ENCODE measurements around the gene APRT.

The APRT gene

DNA sequence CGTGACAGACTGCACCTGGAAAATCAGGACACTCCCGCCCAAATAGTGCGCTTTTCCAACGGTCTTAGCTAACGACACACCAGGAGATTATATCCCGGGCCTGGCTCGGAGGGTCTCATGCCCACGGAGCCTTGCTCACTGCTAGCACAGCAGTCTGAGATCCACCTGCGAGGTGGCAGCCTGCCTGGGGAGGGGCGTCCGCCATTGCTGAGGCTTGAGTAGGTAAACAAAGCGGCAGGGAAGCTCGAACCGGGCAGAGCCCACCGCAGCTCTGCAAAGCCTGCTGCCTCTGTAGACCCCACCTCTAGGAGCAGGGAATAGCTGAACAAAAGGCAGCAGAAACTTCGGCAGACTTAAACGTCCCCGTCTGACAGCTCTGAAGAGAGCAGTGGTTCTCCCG is 39.9 kb upstream of the APRT start:
- WGBS = 94% methylated on average over 19 of the region's 19 CpGs
- H4K91ac ChIP-seq (ENCODE audit: low read length) = no peak overlapping the region
- no peak overlapping the region for H2BK120ac ChIP-seq (ENCODE audit: low read depth, low read length)
- H3K9ac ChIP-seq (ENCODE audit: low read length) = no peak overlapping the region
- no peak overlapping the region for H3K4me2 ChIP-seq (ENCODE audit: low read length, poor library complexity, severe bottlenecking)
- no peaks in the 10 kb centered on the region for H3K27me3 ChIP-seq (ENCODE audit: control insufficient read depth in 1 of 2, insufficient read depth in 1 of 2, low read length in 2 of 2)
- no peak overlapping the region for H3K27ac ChIP-seq (ENCODE audit: low read length, poor library complexity, severe bottlenecking)
- H2BK12ac ChIP-seq (ENCODE audit: low read length in 2 of 2) = no peak overlapping the region
- H2AFZ ChIP-seq (ENCODE audit: low read depth, low read length) = no peak overlapping the region
- no peak overlapping the region for H3K4ac ChIP-seq (ENCODE audit: low read depth in 1 of 2, low read length in 2 of 2)
- no peak overlapping the region for H3K23ac ChIP-seq (ENCODE audit: low read length in 2 of 2)
- H2BK5ac ChIP-seq (ENCODE audit: low read depth, low read length, poor library complexity, severe bottlenecking) = no peak overlapping the region
- no peak overlapping the region for H2AK5ac ChIP-seq (ENCODE audit: low read length, severe bottlenecking)
- no peak overlapping the region for H2BK15ac ChIP-seq (ENCODE audit: low read depth, poor library complexity, severe bottlenecking)
- no peaks in the 10 kb centered on the region for H3K9me3 ChIP-seq (ENCODE audit: control insufficient read depth, low read length)
- H3K14ac ChIP-seq (ENCODE audit: low read length in 2 of 2) = no peak overlapping the region
- no peak overlapping the region for H4K8ac ChIP-seq (ENCODE audit: low read length)
- peaks cover 17% of the 10 kb centered on the region for H3K4me1 ChIP-seq (ENCODE audit: control insufficient read depth, insufficient read depth, low read depth, low read length)
- peaks cover 18 to 60% of the 10 kb centered on the region in 2 experiments for H3K36me3 ChIP-seq (ENCODE audit: control insufficient read depth in 1 of 2, insufficient read depth in 2 of 2, low read depth in 1 of 2, low read length in 2 of 2)
- no peak overlapping the region for H3K18ac ChIP-seq (ENCODE audit: low read depth in 1 of 2, low read length in 2 of 2)
- no peak overlapping the region for H3K4me3 ChIP-seq (ENCODE audit: insufficient read depth in 1 of 2, low read depth in 1 of 2, low read length in 2 of 2)
- no peak for DNase-seq
- H3K79me1 ChIP-seq (replicated peaks; ENCODE audit: low read length, poor library complexity, severe bottlenecking) = peaks cover 50% of the 10 kb centered on the region

DNA sequence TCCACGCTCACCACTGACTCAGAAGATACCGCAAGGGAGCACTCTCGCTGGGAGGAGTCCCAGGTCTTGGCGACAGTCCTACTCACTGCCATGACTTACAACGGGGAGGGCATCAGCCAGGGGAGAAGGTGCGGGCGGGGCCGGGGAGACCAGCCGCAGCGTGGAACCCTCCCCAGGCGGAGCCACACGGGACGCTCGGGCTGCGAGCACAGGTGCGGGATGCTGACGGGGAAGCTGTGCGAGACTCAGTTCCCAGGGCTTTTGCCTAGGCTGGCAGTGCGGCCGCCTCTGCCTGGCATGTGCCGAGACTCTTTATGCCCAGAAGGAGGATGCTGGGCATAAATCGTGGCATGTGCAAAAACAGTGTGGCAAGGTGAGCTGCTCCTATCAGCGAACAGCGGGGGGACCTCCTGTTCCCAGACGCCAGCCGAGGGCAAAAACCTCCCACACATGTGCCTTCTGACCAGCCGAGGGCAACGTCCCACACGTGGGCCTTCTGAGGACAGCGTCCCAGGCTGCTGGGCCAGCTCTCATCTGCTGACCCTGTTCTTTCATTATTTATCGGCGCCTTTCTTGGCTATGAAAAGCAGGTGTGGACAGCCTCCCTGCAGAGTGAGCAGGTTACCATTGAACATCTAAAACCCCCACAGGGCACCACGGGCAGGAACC is 38.9 kb upstream of the APRT start:
- no peak overlapping the region for H3K18ac ChIP-seq (ENCODE audit: low read depth in 1 of 2, low read length in 2 of 2)
- H2BK15ac ChIP-seq (ENCODE audit: low read depth, poor library complexity, severe bottlenecking) = no peak overlapping the region
- no peaks in the 10 kb centered on the region for H3K27me3 ChIP-seq (ENCODE audit: control insufficient read depth in 1 of 2, insufficient read depth in 1 of 2, low read length in 2 of 2)
- no peak overlapping the region for H2BK12ac ChIP-seq (ENCODE audit: low read length in 2 of 2)
- H2BK5ac ChIP-seq (ENCODE audit: low read depth, low read length, poor library complexity, severe bottlenecking) = no peak overlapping the region
- no peak overlapping the region for H4K91ac ChIP-seq (ENCODE audit: low read length)
- H3K4me2 ChIP-seq (ENCODE audit: low read length, poor library complexity, severe bottlenecking) = no peak overlapping the region
- H3K4me3 ChIP-seq (ENCODE audit: insufficient read depth in 1 of 2, low read depth in 1 of 2, low read length in 2 of 2) = no peak overlapping the region
- no peak overlapping the region for H2AK5ac ChIP-seq (ENCODE audit: low read length, severe bottlenecking)
- H3K27ac ChIP-seq (ENCODE audit: low read length, poor library complexity, severe bottlenecking) = no peak overlapping the region
- H2BK120ac ChIP-seq (ENCODE audit: low read depth, low read length) = no peak overlapping the region
- H3K4me1 ChIP-seq (ENCODE audit: control insufficient read depth, insufficient read depth, low read depth, low read length) = peaks cover 10% of the 10 kb centered on the region
- H3K9ac ChIP-seq (ENCODE audit: low read length) = no peak overlapping the region
- no peak overlapping the region for H3K4ac ChIP-seq (ENCODE audit: low read depth in 1 of 2, low read length in 2 of 2)
- H3K36me3 ChIP-seq (ENCODE audit: control insufficient read depth in 1 of 2, insufficient read depth in 2 of 2, low read depth in 1 of 2, low read length in 2 of 2) = peaks cover 18 to 56% of the 10 kb centered on the region in 2 experiments
- H4K8ac ChIP-seq (ENCODE audit: low read length) = no peak overlapping the region
- H3K14ac ChIP-seq (ENCODE audit: low read length in 2 of 2) = no peak overlapping the region
- no peaks in the 10 kb centered on the region for H3K9me3 ChIP-seq (ENCODE audit: control insufficient read depth, low read length)
- no peak overlapping the region for H3K23ac ChIP-seq (ENCODE audit: low read length in 2 of 2)
- WGBS = 95% methylated on average over 33 of the region's 33 CpGs
- no peak overlapping the region for H2AFZ ChIP-seq (ENCODE audit: low read depth, low read length)
- peaks cover 44% of the 10 kb centered on the region for H3K79me1 ChIP-seq (replicated peaks; ENCODE audit: low read length, poor library complexity, severe bottlenecking)
- DNase-seq = no peak

DNA sequence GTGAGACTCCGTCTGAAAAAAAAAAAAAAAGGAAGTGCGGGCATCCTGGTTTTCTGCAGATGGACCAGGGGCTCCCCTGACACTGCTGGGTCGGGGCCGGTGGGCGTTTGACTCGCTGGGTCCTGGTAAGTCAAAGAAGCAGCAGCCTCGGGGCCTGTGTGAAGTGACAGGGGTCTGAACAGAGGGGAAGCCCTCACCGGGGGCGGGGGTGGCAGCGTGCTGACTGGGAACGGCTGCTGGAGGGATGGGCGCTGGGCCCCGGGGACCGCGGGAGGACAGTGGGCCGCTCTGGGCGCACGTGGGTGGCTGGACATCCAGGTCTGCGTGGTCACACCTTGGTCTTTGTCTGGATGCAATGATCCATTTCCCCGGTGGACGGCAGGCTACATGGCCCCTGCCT is 36.8 kb upstream of the APRT start:
- Histone ChIP-seq H3K23ac (ENCODE audit: low read length in 2 of 2) (no peak overlapping the region), H2BK12ac (ENCODE audit: low read length in 2 of 2) (no peak overlapping the region), H3K36me3 (ENCODE audit: control insufficient read depth in 1 of 2, insufficient read depth in 2 of 2, low read depth in 1 of 2, low read length in 2 of 2) (peaks cover 18 to 50% of the 10 kb centered on the region in 2 experiments), H3K79me1 (replicated peaks; ENCODE audit: low read length, poor library complexity, severe bottlenecking) (peaks cover 32% of the 10 kb centered on the region), H3K4me1 (ENCODE audit: control insufficient read depth, insufficient read depth, low read depth, low read length) (peaks cover 4% of the 10 kb centered on the region), H4K8ac (ENCODE audit: low read length) (no peak overlapping the region), H3K27me3 (ENCODE audit: control insufficient read depth in 1 of 2, insufficient read depth in 1 of 2, low read length in 2 of 2) (no peaks in the 10 kb centered on the region), H3K4me2 (ENCODE audit: low read length, poor library complexity, severe bottlenecking) (no peak overlapping the region), H2BK15ac (ENCODE audit: low read depth, poor library complexity, severe bottlenecking) (no peak overlapping the region), H3K4ac (ENCODE audit: low read depth in 1 of 2, low read length in 2 of 2) (no peak overlapping the region), H2AFZ (ENCODE audit: low read depth, low read length) (no peak overlapping the region), H3K9me3 (ENCODE audit: control insufficient read depth, low read length) (no peaks in the 10 kb centered on the region), H3K4me3 (ENCODE audit: insufficient read depth in 1 of 2, low read depth in 1 of 2, low read length in 2 of 2) (peak overlapping the region in 1 of 2 experiments; percentile 11), H3K27ac (ENCODE audit: low read length, poor library complexity, severe bottlenecking) (no peak overlapping the region), H2AK5ac (ENCODE audit: low read length, severe bottlenecking) (no peak overlapping the region), H2BK120ac (ENCODE audit: low read depth, low read length) (no peak overlapping the region), H3K14ac (ENCODE audit: low read length in 2 of 2) (no peak overlapping the region), H4K91ac (ENCODE audit: low read length) (peak overlapping the region; percentile 58), H3K9ac (ENCODE audit: low read length) (no peak overlapping the region), H3K18ac (ENCODE audit: low read depth in 1 of 2, low read length in 2 of 2) (no peak overlapping the region), H2BK5ac (ENCODE audit: low read depth, low read length, poor library complexity, severe bottlenecking) (no peak overlapping the region)
- WGBS = 89% methylated on average over 21 of the region's 21 CpGs
- DNase-seq = no peak

DNA sequence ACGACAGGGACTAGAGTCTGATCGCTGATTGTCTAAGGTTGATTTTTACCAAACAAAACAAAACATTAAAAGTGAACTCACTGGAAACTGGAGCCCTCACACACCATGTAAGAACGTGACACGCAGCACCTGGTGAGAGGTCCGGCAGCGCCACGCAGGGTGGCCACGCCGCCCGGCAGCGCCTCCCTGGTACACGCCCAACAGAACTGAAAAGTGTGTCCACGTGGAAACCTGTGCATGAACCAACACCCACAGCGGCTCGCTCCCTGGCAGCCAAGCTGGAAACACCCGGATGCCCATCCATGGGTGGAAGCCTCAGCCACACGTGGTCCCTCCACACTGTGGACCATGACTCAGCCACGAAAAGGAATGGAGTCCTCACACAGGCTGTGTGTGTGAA is 35.9 kb upstream of the APRT start:
- DNase-seq = no peak
- 96% methylated on average over 18 of the region's 18 CpGs for WGBS
- no peak overlapping the region for H2BK120ac ChIP-seq (ENCODE audit: low read depth, low read length)
- no peak overlapping the region for H2AK5ac ChIP-seq (ENCODE audit: low read length, severe bottlenecking)
- H2BK5ac ChIP-seq (ENCODE audit: low read depth, low read length, poor library complexity, severe bottlenecking) = no peak overlapping the region
- H3K36me3 ChIP-seq (ENCODE audit: control insufficient read depth in 1 of 2, insufficient read depth in 2 of 2, low read depth in 1 of 2, low read length in 2 of 2) = peaks cover 23 to 55% of the 10 kb centered on the region in 2 experiments
- no peak overlapping the region for H3K27ac ChIP-seq (ENCODE audit: low read length, poor library complexity, severe bottlenecking)
- no peak overlapping the region for H4K8ac ChIP-seq (ENCODE audit: low read length)
- no peak overlapping the region for H3K18ac ChIP-seq (ENCODE audit: low read depth in 1 of 2, low read length in 2 of 2)
- no peak overlapping the region for H2BK15ac ChIP-seq (ENCODE audit: low read depth, poor library complexity, severe bottlenecking)
- H3K79me1 ChIP-seq (replicated peaks; ENCODE audit: low read length, poor library complexity, severe bottlenecking) = peaks cover 28% of the 10 kb centered on the region
- no peak overlapping the region for H3K23ac ChIP-seq (ENCODE audit: low read length in 2 of 2)
- no peak overlapping the region for H4K91ac ChIP-seq (ENCODE audit: low read length)
- H2BK12ac ChIP-seq (ENCODE audit: low read length in 2 of 2) = no peak overlapping the region
- H3K4me2 ChIP-seq (ENCODE audit: low read length, poor library complexity, severe bottlenecking) = no peak overlapping the region
- H3K9ac ChIP-seq (ENCODE audit: low read length) = no peak overlapping the region
- no peak overlapping the region for H2AFZ ChIP-seq (ENCODE audit: low read depth, low read length)
- H3K4ac ChIP-seq (ENCODE audit: low read depth in 1 of 2, low read length in 2 of 2) = no peak overlapping the region
- H3K9me3 ChIP-seq (ENCODE audit: control insufficient read depth, low read length) = no peaks in the 10 kb centered on the region
- no peaks in the 10 kb centered on the region for H3K4me1 ChIP-seq (ENCODE audit: control insufficient read depth, insufficient read depth, low read depth, low read length)
- H3K27me3 ChIP-seq (ENCODE audit: control insufficient read depth in 1 of 2, insufficient read depth in 1 of 2, low read length in 2 of 2) = no peaks in the 10 kb centered on the region
- no peak overlapping the region for H3K4me3 ChIP-seq (ENCODE audit: insufficient read depth in 1 of 2, low read depth in 1 of 2, low read length in 2 of 2)
- peak overlapping the region in 1 of 2 experiments; percentile 8 for H3K14ac ChIP-seq (ENCODE audit: low read length in 2 of 2)

Measured in mesenchymal stem cell (in vitro differentiated cells and primary cell).